NCI-H146 treated with DMSO at 0.1 percent for 48 hours (cell line): ENCODE results near the gene KREMEN2.

Experiments used
- DNase-seq: peaks from one replicate; lab custom pipeline; 2025; ENCODE audit not compliant: unreplicated experiment; lab: John Stamatoyannopoulos, UW

Gene KREMEN2

DNA sequence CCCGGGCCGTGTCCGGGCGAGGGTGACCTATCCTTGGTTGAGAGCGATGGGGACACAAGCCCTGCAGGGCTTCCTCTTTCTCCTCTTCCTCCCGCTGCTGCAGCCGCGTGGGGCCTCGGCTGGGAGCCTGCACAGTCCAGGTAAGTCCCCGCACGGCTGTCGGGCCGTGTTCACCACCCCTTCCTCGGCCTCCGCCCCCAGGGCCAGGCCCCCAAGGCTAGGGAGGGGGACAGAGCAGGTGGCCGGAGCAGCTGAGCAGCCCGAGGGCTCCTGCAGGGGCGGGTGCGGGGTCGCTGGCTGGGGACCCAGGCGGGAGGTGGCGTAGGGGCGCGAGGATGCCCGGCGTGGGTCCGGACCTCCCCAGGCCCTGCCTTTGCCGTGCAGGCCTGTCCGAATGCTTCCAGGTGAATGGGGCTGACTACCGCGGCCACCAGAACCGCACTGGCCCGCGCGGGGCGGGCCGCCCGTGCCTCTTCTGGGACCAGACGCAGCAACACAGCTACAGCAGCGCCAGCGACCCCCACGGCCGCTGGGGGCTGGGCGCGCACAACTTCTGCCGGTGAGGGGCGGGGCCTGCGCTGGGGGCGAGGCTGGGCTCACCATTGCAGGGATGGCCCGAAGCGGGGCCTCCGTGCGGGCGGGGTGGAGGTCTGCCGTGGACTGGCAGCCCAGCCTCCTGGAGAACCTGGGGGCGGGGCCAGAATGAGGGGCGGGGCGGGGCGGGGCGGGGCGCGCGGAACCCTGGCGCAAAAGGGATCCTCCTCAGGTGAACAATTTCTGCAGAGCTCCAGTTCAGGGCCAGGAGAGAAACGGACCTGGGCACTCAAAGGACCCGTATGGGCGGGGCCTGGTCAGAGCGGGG lies 631 bp downstream of the KREMEN2 start:
- peak; percentile 84 for DNase-seq

DNA sequence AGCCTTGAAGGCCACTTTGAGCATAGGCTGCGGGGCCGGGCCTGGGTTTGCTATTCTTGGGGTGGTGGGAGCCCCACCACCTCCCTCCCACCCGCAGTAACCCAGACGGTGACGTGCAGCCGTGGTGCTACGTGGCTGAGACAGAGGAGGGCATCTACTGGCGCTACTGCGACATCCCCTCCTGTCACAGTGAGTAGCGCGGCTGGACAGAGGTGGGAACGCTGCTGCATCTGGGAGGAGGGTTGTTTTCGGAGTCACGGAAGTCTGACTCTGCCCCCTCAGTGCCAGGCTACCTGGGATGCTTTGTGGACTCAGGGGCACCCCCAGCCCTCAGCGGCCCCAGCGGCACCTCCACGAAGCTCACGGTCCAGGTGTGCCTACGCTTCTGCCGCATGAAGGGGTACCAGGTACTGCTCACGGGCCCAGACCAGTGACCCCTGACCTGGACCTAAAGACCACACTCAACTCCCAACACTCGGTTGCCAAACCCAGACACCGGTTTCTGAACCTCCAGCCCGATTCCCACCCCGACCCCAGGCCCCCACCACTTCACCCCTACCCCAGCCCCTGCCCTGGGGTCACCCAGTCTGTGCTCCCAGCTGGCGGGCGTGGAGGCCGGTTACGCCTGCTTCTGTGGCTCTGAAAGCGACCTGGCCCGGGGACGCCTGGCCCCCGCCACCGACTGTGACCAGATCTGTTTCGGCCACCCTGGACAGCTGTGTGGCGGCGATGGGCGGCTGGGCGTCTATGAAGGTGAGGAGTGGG lies 2.1 kb downstream of the KREMEN2 start:
- no peak for DNase-seq

DNA sequence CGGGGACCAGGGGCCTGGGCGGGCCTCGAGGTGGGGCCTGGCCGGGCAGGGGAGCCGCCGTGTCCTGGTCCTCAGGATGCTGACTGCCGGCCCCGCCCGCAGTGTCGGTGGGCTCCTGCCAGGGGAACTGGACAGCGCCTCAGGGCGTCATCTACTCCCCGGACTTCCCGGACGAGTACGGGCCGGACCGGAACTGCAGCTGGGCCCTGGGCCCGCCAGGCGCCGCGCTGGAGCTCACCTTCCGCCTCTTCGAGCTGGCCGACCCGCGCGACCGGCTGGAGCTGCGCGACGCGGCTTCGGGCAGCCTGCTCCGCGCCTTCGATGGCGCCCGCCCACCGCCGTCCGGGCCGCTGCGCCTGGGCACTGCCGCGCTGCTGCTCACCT lies 2.7 kb downstream of the KREMEN2 start:
- DNase-seq: no peak

DNA sequence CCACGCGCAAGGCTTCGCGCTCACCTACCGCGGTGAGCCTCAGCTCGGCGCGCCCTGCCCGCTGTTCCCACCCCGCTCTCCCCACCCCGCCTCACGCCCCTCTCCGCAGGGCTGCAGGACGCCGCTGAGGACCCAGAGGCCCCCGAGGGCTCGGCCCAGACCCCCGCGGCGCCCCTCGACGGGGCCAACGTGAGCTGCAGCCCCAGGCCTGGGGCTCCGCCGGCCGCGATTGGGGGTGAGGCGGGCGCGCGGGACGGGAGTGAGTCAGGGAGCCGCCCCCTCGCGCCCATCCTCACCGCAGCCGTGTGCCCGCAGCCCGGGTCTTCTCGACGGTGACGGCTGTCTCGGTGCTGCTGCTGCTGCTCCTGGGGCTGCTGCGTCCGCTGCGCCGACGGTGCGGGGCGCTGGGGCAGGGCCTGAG lies 3.1 kb downstream of the KREMEN2 start:
- no peak for DNase-seq

DNA sequence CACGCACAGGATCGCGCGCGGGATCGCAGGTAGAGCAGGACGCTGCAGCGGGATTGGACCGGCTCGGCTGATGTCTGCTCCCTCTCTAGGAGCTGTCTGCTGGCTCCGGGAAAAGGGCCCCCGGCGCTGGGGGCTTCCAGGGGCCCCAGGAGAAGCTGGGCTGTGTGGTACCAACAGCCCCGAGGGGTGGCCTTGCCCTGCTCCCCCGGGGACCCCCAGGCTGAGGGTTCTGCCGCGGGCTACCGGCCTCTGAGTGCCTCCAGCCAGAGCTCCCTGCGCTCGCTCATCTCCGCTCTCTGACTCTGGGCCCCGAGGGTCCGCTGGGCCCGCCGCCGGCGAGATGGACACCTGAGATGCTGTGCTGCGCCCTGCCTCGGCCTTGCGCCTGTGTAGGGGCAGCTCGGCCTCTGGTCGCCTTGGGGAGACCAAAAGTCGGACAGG lies 3.7 kb downstream of the KREMEN2 start:
- no peak for DNase-seq

DNA sequence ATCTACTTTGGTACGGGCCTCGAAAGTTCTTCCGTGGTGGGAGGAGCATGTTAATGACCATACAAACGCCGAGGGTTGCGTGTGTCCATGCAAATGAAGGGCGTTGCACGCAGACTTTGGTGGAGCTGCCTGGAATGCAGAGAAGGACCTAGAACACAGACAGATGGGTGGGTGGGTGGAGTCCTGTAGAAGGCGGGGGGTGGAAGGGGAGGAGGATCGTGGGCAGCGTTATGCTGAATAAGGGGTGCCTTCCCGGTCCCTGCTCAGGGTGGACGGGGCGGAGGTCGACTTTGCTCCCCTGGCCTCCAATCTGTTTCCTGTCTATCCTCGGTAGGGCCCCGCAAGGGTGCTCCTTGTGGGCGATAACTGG lies 4.3 kb downstream of the KREMEN2 start:
- no peak for DNase-seq

DNA sequence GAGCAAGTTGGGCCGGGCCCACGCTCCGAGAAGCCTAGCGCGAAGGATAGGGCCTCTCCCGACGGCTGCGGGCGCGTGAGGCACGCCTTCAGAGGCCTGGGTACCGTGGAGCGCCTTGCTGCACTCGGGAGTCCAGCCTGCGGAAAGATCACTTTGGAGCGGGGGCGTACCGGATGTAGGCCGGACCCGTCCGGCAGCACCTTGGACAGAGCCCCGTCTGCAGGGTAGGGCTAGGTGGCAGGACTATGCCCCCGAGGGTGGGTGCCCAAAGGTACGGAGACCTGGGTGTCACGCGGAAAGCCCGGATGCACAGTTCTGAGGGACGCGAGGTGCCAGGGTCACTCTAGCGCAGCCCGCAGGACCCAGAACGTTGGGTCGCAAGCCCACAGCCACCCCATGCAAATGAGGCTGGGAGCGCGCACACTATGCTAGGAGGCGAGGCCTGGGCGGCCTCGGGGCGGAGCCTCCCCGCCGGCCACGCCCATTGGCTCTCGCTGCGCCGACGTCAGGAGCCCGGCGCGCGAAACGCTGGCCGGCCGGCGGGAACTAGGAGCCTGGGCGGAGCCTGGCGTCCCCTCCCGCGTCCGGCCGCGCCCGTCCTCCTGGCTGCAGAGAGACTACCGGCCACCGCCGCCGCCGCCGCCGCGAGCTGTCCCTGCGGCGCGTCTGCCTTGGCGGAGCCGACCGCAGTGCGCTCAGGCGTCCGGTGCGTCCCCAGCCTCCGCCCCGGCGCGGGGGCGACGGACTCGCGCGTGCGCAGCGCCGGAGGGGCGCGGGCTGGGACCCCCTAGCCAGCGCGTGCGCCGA lies 4.9 kb downstream of the KREMEN2 start, which contains the start of gene PAQR4:
PAQR4 (plus strand) TSS at position 611 of the 807 bp plus-strand sequence. CDS start 327 bp downstream, outside the sequence.
- peak; percentile 81 for DNase-seq

DNA sequence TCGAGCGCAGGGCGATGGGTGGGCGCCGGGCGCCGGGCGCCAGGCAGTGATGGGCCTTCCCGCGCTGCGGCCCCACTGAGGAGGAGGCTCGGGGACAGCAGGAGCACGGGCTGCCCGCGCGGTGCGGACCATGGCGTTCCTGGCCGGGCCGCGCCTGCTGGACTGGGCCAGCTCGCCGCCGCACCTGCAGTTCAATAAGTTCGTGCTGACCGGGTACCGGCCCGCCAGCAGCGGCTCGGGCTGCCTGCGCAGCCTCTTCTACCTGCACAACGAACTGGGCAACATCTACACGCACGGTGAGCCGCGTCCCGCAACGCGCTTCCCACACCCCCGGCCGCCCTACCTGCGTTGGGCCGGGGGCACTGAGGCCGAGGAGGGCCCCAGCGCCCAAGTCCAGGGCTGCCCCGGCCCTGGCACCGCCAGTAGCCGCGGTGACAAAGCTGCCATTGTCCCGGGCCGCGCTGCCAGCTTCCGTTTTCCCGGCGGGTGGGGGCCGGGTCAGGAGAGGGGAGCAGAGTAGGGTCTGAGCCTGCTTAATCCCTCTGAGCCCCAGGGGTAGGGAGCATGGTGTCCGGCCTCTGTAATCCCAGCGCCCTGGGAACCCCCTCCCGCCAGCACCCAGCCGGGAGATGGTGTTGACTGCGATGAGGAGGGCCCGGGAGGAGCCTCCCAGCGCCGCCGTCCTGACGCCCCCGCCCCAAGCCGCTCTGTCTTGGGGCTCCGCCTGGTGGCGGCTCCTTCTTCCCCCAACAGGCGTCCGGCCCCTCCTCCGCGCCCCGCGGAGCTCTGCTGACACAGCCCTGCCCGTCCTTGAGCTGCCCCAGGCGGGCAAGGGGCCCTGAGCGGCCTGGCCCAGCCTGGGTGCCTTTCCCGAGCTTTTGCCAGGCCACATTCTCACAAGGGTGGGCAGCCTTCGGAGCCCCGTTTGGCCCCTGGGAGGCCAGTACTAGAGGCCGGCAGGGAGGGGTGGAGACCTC lies 5.8 kb downstream of the KREMEN2 start:
- peak; percentile 59 for DNase-seq

DNA sequence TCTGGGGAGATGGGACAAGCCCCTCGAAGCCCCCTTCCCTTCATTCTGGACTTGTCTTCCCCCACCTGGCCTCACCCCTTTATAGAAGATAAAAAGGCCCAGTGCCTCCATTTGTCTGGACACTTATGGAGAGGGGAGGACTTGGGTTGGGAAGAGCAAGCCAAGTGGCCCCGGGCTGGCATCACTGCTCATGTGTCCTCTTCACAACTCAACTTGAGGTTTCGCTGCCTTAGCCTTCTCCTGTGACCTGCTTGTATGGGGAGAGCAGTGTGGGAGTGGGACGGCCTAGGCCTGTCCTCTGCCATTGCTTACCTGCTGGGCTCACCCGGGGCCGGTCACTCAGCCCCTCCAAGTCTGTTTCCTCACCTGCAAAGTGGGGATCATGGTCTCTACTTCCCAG lies 6.5 kb downstream of the KREMEN2 start:
- no peak for DNase-seq

DNA sequence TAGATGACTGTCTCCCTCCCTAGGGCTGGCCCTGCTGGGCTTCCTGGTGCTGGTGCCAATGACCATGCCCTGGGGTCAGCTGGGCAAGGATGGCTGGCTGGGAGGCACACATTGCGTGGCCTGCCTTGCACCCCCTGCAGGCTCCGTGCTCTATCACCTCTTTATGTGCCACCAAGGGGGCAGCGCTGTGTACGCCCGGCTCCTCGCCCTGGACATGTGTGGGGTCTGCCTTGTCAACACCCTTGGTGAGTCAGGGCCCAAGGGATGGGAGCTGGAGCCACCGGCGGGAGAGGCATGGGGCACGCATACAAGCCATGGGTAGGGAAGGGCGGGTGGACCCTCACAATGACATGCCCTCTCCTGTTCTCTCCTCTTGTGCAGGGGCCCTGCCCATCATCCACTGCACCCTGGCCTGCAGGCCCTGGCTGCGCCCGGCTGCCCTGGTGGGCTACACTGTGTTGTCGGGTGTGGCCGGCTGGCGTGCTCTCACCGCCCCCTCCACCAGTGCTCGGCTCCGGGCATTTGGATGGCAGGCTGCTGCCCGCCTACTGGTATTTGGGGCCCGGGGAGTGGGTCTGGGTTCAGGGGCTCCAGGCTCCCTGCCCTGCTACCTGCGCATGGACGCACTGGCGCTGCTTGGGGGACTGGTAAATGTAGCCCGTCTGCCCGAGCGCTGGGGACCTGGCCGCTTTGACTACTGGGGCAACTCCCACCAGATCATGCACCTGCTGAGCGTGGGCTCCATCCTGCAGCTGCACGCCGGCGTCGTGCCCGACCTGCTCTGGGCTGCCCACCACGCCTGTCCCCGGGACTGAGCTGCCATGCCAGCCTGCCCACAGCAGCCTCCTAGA lies 7.3 kb downstream of the KREMEN2 start:
- DNase-seq: no peak

DNA sequence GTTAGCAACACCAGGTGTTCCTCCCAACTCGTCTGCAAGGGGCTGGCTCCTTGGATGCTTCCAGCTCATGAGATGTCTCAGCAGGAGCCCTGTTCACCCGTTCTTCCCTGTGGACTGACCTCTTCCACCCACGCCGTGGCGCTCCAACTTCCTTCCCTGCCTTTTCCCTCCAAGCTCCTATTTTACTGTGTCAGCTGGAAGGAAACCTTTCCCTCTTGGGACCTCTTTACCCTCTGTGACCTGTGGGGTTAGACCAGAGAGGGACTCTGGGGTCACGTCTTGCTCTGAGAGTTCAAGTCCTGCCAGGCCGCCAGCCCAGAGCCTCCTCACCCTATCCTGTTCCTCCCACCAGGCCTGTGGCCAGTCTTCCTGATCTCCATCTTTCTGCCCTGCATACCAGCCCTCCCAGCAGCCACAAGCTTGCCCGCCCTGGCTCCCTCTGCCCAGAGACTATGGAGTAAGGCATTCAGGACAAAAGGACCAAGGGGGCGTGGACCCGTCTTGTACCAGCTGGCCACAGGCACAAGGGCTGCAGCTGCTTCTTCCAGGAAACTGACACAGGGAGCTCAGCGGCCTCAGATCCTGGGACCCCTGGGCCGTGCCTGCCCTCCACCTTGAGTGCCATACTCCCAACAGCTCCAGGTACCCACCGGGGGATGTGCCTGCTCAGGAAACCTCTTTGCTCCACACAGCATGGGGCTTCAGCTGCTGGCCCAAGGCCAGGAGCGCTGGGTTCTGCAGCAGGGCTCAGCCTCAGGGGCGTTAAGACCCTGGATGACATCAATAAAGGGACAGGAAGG lies 8.1 kb downstream of the KREMEN2 start:
- DNase-seq: no peak

DNA sequence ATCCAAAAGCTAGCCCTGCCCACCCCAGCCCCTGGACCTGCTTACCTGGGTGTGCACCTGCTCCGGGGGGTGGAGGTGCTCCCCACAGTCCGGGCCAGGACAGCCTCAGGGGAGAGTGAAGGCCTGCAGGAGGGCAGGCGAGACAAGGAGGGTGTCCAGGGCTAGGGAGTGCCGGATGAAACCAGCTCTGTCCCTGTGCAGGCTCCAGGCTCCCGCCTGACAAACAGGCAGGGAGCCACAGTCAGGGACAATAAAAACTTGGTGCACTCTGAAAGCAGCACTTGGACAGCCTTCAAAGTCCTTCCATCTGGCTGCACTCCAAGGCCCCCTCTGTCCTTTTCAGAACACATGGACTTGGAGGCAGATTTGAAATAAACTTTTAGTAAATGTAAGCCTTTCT lies 9.0 kb downstream of the KREMEN2 start:
- no peak for DNase-seq

DNA sequence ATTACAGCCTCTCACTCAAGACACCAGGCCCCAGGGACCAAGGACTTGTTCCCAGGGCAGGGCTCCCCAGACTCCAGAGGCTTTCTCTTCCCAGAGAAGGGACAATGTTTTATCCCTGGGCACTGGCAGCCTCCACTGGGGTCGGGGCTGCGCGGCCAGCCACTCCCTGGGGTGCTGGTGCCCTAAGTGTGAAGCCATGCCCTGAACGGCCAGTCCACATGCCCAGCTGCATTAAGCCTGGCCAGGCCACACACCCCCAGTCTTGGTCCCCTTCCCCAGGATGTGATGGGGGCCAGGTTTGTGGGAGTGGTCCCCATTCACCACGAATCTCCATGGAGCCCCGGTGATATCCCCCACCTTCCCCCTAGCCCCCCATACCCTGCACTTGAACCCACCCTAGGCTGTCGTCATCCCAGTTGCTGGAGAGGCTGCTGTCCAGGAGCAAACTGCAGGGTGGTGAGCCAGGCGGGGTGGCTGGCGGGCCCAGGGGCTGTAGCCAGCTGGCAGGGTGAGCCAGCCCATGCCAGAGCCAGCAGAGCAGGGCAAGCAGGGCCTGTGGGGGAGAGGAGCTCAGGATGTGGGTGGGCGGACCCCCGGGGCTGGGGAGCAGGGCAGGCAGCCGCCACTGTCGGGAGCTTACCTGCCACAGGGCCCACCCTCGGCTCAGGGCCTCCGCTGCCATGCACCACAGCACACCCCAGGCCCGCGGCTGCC lies 9.7 kb downstream of the KREMEN2 start:
- no peak for DNase-seq

DNA sequence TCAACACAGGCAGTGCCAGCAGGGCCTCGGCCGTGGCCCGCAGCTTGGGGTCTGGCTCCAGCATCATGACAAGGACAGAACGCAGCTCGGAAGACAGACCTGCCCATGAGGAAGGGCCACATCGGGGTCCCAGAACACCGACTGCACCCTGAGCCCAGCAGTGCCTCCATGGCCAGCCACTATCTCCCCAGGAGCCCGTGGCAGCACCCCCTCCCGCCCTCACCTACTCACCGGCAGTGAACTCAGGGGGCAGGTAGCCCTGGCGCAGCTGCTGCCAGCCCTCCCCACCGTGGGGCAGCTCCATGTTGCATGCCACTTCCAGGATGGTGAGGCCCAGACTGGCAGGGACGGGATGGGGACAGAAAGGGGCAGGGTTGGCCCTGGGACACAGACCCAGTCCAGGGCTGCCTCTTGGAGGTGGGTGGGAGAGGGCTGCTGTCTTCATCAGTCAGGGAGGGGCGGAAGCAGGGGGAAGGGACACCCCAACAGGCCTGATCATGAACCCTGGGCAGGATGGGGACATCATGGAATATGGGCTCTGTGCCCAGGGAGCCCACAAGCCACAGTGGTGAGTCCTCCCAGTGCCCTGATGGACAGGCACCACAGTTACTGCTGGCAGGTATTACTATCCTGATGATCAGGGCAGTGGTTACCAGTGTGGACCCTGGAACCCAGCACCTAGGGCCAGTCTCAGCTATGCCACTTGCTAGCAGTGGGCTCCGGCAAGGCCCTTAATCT lies 10.4 kb downstream of the KREMEN2 start:
- no peak for DNase-seq

DNA sequence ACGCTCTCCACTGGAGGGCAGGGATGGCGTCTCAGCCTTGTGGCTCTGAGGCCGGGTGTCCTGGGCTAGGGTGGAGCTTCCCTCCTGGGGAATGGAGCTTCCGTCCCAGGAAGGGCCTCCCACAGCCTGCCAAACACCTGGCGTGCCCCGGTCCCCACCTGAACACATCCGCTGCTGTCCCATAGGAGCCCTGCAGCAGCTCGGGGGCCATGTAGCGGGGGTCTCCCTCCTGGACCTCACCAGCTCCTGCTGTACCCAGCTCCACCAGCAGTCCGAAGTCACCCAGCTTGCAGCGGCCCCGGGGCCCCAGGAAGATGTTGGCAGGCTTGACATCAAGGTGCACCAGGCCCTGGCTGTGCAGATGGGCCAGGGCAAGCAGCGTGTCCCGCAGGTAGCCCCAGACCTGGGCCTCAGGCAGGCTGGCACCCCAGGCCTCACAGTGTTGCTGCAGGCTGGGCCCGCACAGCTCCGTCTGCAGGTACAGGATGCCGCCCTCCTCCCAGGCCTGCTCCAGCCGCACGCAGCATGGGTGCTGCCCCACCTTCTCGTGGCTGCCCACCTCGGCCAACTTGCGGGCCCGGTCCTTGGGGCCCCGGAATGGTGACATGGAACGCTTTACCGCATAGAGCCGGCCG lies 11.2 kb downstream of the KREMEN2 start:
- DNase-seq: no peak

DNA sequence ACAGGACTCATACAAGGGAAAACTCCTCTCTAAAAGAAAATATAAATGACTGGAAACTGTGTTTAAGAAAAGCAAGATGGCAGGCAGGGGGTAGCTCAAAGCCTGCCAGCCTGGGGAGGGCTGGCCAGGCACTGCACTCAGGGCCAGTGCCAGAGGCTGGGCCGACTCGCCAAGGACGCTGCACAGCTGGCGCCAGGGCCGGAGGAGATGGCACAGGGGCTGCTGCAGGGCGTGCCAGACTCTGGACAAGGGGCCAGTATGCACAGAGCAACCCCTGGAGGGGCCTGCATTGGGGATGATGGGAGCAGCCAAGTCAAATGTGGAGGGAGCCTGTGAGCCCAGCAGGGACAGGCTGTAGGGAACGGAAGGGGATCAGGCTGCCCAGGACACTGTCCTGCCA lies 12.1 kb downstream of the KREMEN2 start:
- DNase-seq: no peak

DNA sequence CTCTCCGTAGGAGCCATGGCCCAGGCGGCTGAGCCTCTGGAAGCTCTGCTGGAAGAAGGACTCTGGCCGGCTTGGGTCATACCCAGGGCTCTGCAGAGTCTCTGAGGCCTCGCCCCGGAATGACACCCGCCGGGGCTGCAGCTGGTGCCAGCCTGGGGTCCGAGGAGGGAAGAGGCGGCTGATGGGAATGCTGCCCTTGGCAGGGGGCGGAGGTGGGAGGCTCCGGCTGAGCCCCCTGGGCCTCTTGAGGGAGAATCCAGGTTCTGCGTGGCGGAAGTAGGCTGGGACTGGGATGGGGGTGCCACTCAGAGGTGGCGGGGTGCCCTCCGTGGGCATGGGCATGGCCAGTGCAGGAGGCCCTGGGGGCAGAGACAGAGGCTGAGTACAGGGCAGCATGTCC lies 12.6 kb downstream of the KREMEN2 start:
- no peak for DNase-seq
